WTC11 (cell line): ENCODE data around the gene POLR2C. TPM values are rescaled to one million over a fixed set of nuclear protein-coding genes. Genes with fewer than 3 reads are reported as not detected.

ENCODE experiments used
- ATAC-seq: fragments of 200-7000 bp; cut with Tn5 transposase; 2 replicates; pipeline ENCODE4 v1.10.0; 2021; ENCODE audit warnings: mild to moderate bottlenecking, moderate library complexity
- CTCF ChIA-PET: fragments of 300-600 bp; sonication (Branson Sonifier 250); formaldehyde crosslinking; loops from one replicate; lab custom pipeline; 2021; ENCODE audit warnings: antibody characterized with exemption; lab: Charles Lee
- POLR2A ChIA-PET: fragments of 350-600 bp; sonication (Branson Sonifier 250); formaldehyde crosslinking; loops from one replicate; lab custom pipeline; 2021; ENCODE audit warnings: antibody characterized with exemption; lab: Charles Lee
- DNase-seq: peaks from one replicate; pipeline ENCODE4 v3.0.0; 2021; ENCODE audit warnings: low spot score
- H3K27ac Mint-ChIP-seq: 2 replicates; pipeline ENCODE4 v1.8.0; 2021; ENCODE audit warnings: mixed read lengths
- H3K27me3 Mint-ChIP-seq: 2 replicates; pipeline ENCODE4 v1.8.0; 2021; ENCODE audit warnings: low read depth, mild to moderate bottlenecking, moderate library complexity, mixed read lengths
- H3K36me3 Mint-ChIP-seq: 2 replicates; pipeline ENCODE4 v1.8.0; 2021; ENCODE audit warnings: mixed read lengths
- H3K4me1 Mint-ChIP-seq: 2 replicates; pipeline ENCODE4 v1.8.0; 2022; ENCODE audit warnings: mixed read lengths
- H3K4me3 Mint-ChIP-seq: 2 replicates; pipeline ENCODE4 v1.8.0; 2021; ENCODE audit warnings: mild to moderate bottlenecking, moderate library complexity, mixed read lengths
- H3K9me3 Mint-ChIP-seq: 2 replicates; pipeline ENCODE4 v1.8.0; 2021; ENCODE audit warnings: mixed read lengths
- GABPB1 ChIP-seq: sonication (generic); formaldehyde crosslinking; IDR thresholded peaks from 2 replicates; pipeline ENCODE4 v1.8.1; 2023; ENCODE audit warnings: mild to moderate bottlenecking, missing genetic modification reagents
- HMGA2 ChIP-seq: fragments of 250-450 bp; sonication (Bioruptor Pico); IDR thresholded peaks from 2 replicates; pipeline ENCODE4 v1.4.0; 2021; ENCODE audit warnings: mild to moderate bottlenecking, moderate library complexity
- MXD4 ChIP-seq: fragments of 250-450 bp; sonication (Bioruptor Pico); IDR thresholded peaks from 2 replicates; pipeline ENCODE4 v1.8.0; 2021; ENCODE audit warnings: mild to moderate bottlenecking, moderate library complexity, borderline replicate concordance
- NFATC4 ChIP-seq: fragments of 250-450 bp; sonication (Bioruptor Pico); IDR thresholded peaks from 2 replicates; pipeline ENCODE4 v1.9.0; 2021; ENCODE audit warnings: mild to moderate bottlenecking
- NFE2L1 ChIP-seq: sonication (generic); formaldehyde crosslinking; IDR thresholded peaks from 2 replicates; pipeline ENCODE4 v1.8.1; 2023; ENCODE audit warnings: missing genetic modification reagents
- NFYB ChIP-seq: sonication (generic); formaldehyde crosslinking; conservative IDR thresholded peaks from 2 replicates; pipeline ENCODE4 v1.8.0; 2022; ENCODE audit warnings: low read depth, missing genetic modification reagents
- NR3C1 ChIP-seq: sonication (generic); formaldehyde crosslinking; conservative IDR thresholded peaks from 2 replicates; pipeline ENCODE4 v1.8.1; 2023; ENCODE audit warnings: low read depth, mild to moderate bottlenecking, missing genetic modification reagents
- RELA ChIP-seq: sonication (generic); formaldehyde crosslinking; IDR thresholded peaks from 2 replicates; pipeline ENCODE4 v1.8.1; 2022; ENCODE audit warnings: missing genetic modification reagents, mild to moderate bottlenecking, borderline replicate concordance
- TEAD1 ChIP-seq: sonication (generic); formaldehyde crosslinking; IDR thresholded peaks from 2 replicates; pipeline ENCODE4 v1.8.0; 2022; ENCODE audit warnings: mild to moderate bottlenecking, missing genetic modification reagents
- ZNF121 ChIP-seq: sonication (generic); formaldehyde crosslinking; IDR thresholded peaks from 2 replicates; pipeline ENCODE4 v1.8.0; 2023; ENCODE audit warnings: missing genetic modification reagents
- ZNF317 ChIP-seq: sonication (generic); formaldehyde crosslinking; IDR thresholded peaks from 2 replicates; pipeline ENCODE4 v1.8.1; 2023; ENCODE audit warnings: low read depth, mild to moderate bottlenecking, moderate library complexity, missing genetic modification reagents, borderline replicate concordance
- ZNF416 ChIP-seq: fragments of 250-450 bp; sonication (Bioruptor Pico); IDR thresholded peaks from 2 replicates; pipeline ENCODE4 v1.9.0; 2021; ENCODE audit warnings: mild to moderate bottlenecking, inconsistent platforms
- total RNA-seq: library from RNA; stranded (reverse); gene quantifications from 3 replicates; pipeline ENCODE4 v1.2.3, GENCODE V29; 2021
- TF ChIP-seq, protein P1 (sequence below): sonication (generic); formaldehyde crosslinking; IDR thresholded peaks from 2 replicates; pipeline ENCODE4 v1.8.1; 2023; ENCODE audit warnings: mild to moderate bottlenecking, missing genetic modification reagents, borderline replicate concordance
- TF ChIP-seq, protein P2 (sequence below): sonication (generic); formaldehyde crosslinking; IDR thresholded peaks from 2 replicates; pipeline ENCODE4 v1.8.0; 2023; ENCODE audit warnings: missing genetic modification reagents, mild to moderate bottlenecking, borderline replicate concordance
- TF ChIP-seq, protein P3 (sequence below): sonication (generic); formaldehyde crosslinking; IDR thresholded peaks from 2 replicates; pipeline ENCODE4 v1.8.1; 2023; ENCODE audit warnings: mild to moderate bottlenecking, missing genetic modification reagents, moderate library complexity
- TF ChIP-seq, protein P4 (sequence below): sonication (generic); formaldehyde crosslinking; IDR thresholded peaks from 2 replicates; pipeline ENCODE4 v1.8.1; 2023; ENCODE audit warnings: mild to moderate bottlenecking, moderate library complexity, missing genetic modification reagents
- TF ChIP-seq, protein P5 (sequence below): fragments of 250-450 bp; sonication (Bioruptor Pico); conservative IDR thresholded peaks from 2 replicates; pipeline ENCODE4 v1.9.0; 2021; ENCODE audit warnings: mild to moderate bottlenecking
- TF ChIP-seq, protein P6 (sequence below): sonication (generic); formaldehyde crosslinking; IDR thresholded peaks from 2 replicates; pipeline ENCODE4 v1.8.1; 2023; ENCODE audit warnings: mild to moderate bottlenecking, missing genetic modification reagents

Gene POLR2C
- total RNA-seq, 1 experiment from 2014 or later = 75.4 TPM

DNA sequence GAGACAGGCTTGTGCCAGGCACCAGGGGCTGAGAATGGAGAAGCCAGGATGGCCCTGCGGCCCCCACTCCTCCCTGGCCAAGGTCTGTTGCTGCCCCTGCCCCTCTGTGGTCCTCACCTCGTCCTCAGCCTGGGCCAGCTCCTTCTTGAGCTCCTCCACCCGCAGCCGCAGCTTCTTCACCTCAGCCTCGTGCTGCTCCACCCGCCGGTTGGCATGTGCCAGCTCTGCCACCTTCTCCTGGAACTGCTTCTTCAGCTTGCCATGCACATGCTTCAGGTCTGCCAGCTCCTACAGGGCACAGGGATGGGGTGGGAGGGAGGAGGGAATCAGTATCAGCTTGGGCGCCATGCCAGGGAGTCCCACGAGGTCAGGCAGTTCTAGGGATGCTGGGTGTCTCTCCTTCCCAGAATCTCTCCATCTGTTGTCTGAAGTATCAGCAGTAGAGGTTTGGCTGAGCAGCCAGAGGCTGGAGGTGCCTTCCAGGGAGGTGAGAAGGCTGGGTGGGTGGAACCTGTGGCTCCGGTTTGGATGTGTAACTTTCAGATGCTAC, 53.8 kb downstream of the POLR2C start (continued):
- TF ChIP-seq, protein P1, sequence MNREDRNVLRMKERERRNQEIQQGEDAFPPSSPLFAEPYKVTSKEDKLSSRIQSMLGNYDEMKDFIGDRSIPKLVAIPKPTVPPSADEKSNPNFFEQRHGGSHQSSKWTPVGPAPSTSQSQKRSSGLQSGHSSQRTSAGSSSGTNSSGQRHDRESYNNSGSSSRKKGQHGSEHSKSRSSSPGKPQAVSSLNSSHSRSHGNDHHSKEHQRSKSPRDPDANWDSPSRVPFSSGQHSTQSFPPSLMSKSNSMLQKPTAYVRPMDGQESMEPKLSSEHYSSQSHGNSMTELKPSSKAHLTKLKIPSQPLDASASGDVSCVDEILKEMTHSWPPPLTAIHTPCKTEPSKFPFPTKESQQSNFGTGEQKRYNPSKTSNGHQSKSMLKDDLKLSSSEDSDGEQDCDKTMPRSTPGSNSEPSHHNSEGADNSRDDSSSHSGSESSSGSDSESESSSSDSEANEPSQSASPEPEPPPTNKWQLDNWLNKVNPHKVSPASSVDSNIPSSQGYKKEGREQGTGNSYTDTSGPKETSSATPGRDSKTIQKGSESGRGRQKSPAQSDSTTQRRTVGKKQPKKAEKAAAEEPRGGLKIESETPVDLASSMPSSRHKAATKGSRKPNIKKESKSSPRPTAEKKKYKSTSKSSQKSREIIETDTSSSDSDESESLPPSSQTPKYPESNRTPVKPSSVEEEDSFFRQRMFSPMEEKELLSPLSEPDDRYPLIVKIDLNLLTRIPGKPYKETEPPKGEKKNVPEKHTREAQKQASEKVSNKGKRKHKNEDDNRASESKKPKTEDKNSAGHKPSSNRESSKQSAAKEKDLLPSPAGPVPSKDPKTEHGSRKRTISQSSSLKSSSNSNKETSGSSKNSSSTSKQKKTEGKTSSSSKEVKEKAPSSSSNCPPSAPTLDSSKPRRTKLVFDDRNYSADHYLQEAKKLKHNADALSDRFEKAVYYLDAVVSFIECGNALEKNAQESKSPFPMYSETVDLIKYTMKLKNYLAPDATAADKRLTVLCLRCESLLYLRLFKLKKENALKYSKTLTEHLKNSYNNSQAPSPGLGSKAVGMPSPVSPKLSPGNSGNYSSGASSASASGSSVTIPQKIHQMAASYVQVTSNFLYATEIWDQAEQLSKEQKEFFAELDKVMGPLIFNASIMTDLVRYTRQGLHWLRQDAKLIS (CRISPR knock-in tag) = no peak
- no peak for TF ChIP-seq NR3C1 (CRISPR knock-in tag)
- TF ChIP-seq, protein P2, sequence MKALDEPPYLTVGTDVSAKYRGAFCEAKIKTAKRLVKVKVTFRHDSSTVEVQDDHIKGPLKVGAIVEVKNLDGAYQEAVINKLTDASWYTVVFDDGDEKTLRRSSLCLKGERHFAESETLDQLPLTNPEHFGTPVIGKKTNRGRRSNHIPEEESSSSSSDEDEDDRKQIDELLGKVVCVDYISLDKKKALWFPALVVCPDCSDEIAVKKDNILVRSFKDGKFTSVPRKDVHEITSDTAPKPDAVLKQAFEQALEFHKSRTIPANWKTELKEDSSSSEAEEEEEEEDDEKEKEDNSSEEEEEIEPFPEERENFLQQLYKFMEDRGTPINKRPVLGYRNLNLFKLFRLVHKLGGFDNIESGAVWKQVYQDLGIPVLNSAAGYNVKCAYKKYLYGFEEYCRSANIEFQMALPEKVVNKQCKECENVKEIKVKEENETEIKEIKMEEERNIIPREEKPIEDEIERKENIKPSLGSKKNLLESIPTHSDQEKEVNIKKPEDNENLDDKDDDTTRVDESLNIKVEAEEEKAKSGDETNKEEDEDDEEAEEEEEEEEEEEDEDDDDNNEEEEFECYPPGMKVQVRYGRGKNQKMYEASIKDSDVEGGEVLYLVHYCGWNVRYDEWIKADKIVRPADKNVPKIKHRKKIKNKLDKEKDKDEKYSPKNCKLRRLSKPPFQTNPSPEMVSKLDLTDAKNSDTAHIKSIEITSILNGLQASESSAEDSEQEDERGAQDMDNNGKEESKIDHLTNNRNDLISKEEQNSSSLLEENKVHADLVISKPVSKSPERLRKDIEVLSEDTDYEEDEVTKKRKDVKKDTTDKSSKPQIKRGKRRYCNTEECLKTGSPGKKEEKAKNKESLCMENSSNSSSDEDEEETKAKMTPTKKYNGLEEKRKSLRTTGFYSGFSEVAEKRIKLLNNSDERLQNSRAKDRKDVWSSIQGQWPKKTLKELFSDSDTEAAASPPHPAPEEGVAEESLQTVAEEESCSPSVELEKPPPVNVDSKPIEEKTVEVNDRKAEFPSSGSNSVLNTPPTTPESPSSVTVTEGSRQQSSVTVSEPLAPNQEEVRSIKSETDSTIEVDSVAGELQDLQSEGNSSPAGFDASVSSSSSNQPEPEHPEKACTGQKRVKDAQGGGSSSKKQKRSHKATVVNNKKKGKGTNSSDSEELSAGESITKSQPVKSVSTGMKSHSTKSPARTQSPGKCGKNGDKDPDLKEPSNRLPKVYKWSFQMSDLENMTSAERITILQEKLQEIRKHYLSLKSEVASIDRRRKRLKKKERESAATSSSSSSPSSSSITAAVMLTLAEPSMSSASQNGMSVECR (CRISPR knock-in tag) = no peak
- no peak for TF ChIP-seq RELA (CRISPR knock-in tag)
- TF ChIP-seq, protein P3, sequence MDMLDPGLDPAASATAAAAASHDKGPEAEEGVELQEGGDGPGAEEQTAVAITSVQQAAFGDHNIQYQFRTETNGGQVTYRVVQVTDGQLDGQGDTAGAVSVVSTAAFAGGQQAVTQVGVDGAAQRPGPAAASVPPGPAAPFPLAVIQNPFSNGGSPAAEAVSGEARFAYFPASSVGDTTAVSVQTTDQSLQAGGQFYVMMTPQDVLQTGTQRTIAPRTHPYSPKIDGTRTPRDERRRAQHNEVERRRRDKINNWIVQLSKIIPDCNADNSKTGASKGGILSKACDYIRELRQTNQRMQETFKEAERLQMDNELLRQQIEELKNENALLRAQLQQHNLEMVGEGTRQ = no peak
- TF ChIP-seq, protein P4, sequence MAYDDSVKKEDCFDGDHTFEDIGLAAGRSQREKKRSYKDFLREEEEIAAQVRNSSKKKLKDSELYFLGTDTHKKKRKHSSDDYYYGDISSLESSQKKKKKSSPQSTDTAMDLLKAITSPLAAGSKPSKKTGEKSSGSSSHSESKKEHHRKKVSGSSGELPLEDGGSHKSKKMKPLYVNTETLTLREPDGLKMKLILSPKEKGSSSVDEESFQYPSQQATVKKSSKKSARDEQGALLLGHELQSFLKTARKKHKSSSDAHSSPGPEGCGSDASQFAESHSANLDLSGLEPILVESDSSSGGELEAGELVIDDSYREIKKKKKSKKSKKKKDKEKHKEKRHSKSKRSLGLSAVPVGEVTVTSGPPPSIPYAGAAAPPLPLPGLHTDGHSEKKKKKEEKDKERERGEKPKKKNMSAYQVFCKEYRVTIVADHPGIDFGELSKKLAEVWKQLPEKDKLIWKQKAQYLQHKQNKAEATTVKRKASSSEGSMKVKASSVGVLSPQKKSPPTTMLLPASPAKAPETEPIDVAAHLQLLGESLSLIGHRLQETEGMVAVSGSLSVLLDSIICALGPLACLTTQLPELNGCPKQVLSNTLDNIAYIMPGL (CRISPR knock-in tag) = no peak
- no peak for TF ChIP-seq TEAD1 (CRISPR knock-in tag)
- TF ChIP-seq NFE2L1 = no peak
- TF ChIP-seq, protein P5, sequence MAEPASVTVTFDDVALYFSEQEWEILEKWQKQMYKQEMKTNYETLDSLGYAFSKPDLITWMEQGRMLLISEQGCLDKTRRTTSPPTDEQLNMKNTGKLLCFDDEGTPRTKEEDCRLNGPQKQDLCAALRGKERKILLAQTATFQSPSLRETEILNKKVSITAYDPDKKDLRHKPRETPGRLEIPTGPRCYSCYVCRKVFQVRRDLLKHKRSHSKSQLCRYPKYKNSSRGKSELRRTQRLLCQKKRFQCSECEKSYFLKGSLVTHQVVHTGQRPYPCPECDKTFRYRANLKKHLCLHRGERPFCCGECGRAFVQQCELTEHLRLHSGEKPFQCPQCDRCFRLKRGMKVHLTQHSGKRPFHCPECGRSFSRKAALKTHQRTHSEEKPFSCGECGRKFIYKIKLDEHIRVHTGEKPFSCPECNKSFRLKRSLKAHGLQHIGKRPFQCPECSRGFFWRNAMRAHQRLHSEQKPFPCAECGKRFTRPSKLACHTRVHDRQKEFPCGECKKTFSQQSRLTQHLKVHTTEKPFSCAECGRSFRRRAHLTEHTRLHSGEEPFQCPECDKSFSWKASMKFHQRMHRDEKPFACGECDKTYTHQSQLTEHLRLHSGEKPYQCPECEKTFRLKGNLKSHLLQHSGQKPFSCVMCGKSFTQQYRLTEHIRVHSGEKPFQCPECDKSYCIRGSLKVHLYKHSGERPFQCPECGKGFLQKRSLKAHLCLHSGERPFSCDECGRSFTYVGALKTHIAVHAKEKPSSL = no peak
- no peak for TF ChIP-seq ZNF317 (CRISPR knock-in tag)
- TF ChIP-seq ZNF416 = no peak

DNA sequence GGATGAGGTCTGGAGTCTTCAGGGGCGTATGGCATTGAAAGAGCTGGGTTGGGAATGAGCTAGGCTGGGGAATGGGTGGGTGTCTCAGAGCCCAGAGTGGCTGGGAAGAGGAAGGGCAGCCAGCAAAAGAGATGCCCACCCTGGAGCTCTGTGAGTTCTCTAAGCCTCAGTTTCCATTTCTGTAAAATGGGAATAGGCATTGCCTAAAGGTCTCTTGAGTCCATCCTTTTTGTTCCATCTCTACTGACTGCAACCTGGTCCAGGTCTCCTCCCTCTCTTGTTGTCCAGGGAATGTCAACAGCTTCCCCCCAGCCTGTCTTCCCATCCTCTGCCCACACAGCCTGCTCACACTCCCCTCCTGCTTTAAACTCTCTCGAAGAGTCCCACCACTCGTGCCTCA, 54.3 kb downstream of the POLR2C start:
- CTCF ChIA-PET = interaction anchor here (1.0 to 5.8 kb wide), 6 partner anchors 8 to 216 kb away, joined by 3 to 80 read pairs (median 55); partner anchors contain the start of genes DOK4 and POLR2C
- DNase-seq = no peak
- no peak overlapping the region for H3K4me3 Mint-ChIP-seq
- POLR2A ChIA-PET = no interaction called here
- no peaks in the 10 kb centered on the region for H3K9me3 Mint-ChIP-seq
- TF ChIP-seq NFATC4 = no peak
- TF ChIP-seq MXD4 (CRISPR knock-in tag) = no peak
- no peak for TF ChIP-seq HMGA2 (CRISPR knock-in tag)
- TF ChIP-seq NFYB = no peak
- no peak for TF ChIP-seq ZNF121 (CRISPR knock-in tag)
- TF ChIP-seq, protein P6, sequence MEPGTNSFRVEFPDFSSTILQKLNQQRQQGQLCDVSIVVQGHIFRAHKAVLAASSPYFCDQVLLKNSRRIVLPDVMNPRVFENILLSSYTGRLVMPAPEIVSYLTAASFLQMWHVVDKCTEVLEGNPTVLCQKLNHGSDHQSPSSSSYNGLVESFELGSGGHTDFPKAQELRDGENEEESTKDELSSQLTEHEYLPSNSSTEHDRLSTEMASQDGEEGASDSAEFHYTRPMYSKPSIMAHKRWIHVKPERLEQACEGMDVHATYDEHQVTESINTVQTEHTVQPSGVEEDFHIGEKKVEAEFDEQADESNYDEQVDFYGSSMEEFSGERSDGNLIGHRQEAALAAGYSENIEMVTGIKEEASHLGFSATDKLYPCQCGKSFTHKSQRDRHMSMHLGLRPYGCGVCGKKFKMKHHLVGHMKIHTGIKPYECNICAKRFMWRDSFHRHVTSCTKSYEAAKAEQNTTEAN (CRISPR knock-in tag) = no peak
- TF ChIP-seq GABPB1 (CRISPR knock-in tag) = no peak
- no peaks in the 10 kb centered on the region for H3K36me3 Mint-ChIP-seq
- ATAC-seq = no peak
- no peak overlapping the region for H3K27ac Mint-ChIP-seq
- H3K4me1 Mint-ChIP-seq = peaks cover 13% of the 10 kb centered on the region; the same call in 1 of the 2 replicates
- no peaks in the 10 kb centered on the region for H3K27me3 Mint-ChIP-seq
